ENCODE measurements around the gene CNIH1.

DNA sequence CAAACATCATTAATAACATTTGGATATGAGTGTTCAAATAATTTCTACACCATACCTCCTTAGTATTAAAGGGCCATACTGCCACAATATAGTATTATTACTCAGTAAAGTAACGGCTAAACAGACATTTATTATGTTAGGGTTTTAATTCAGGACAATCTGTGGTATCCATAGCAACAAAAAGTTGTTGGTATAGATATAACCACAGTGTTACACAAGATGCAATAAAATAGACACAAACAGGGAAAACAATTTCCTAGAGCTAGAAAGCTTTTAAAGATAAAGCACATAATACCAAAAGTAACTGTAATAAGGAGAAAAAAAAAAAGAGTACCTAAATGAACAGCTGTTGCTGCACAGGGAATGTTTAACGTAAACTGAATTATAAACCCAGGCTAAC is 16.1 kb downstream of the CNIH1 start:
- no peak for TF ChIP-seq EZH2 (IDR thresholded peaks at IDR 0.05; ENCODE audit: low read depth)
- TF ChIP-seq, protein P1, sequence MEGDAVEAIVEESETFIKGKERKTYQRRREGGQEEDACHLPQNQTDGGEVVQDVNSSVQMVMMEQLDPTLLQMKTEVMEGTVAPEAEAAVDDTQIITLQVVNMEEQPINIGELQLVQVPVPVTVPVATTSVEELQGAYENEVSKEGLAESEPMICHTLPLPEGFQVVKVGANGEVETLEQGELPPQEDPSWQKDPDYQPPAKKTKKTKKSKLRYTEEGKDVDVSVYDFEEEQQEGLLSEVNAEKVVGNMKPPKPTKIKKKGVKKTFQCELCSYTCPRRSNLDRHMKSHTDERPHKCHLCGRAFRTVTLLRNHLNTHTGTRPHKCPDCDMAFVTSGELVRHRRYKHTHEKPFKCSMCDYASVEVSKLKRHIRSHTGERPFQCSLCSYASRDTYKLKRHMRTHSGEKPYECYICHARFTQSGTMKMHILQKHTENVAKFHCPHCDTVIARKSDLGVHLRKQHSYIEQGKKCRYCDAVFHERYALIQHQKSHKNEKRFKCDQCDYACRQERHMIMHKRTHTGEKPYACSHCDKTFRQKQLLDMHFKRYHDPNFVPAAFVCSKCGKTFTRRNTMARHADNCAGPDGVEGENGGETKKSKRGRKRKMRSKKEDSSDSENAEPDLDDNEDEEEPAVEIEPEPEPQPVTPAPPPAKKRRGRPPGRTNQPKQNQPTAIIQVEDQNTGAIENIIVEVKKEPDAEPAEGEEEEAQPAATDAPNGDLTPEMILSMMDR (conservative IDR thresholded peaks at IDR 0.05): no peak
